22Rv1 (cell line): ENCODE data around the gene TTLL5.

Source experiments
- ZFX ChIP-seq: fragments of 450-650 bp; IDR thresholded peaks from 2 replicates; pipeline ENCODE4 v1.6.1; 2017; ENCODE audit warnings: antibody characterized with exemption, borderline replicate concordance
- TF ChIP-seq, protein P1 (sequence below): fragments of 450-650 bp; IDR thresholded peaks from 2 replicates; pipeline ENCODE4 v1.5.1; 2017; ENCODE audit warnings: mild to moderate bottlenecking

DNA sequence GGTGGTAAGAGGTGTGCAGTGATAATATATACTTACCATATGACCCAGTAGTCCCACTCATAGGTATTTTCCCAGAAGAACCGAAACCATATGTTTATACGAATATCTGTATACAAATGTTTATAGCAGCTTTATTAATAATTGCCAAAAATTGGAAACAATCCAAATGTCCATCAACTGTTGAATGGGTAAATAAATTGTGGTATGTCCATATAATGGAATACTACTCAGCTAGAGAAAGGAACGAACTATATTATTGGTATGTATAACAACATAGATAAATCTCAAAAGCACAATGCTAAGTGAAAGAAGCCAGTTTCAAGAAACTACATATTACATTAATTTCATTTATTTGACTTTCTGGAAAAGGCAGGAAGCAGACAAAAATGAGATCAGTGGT is 66.1 kb downstream of the TTLL5 start:
- TF ChIP-seq, protein P1, sequence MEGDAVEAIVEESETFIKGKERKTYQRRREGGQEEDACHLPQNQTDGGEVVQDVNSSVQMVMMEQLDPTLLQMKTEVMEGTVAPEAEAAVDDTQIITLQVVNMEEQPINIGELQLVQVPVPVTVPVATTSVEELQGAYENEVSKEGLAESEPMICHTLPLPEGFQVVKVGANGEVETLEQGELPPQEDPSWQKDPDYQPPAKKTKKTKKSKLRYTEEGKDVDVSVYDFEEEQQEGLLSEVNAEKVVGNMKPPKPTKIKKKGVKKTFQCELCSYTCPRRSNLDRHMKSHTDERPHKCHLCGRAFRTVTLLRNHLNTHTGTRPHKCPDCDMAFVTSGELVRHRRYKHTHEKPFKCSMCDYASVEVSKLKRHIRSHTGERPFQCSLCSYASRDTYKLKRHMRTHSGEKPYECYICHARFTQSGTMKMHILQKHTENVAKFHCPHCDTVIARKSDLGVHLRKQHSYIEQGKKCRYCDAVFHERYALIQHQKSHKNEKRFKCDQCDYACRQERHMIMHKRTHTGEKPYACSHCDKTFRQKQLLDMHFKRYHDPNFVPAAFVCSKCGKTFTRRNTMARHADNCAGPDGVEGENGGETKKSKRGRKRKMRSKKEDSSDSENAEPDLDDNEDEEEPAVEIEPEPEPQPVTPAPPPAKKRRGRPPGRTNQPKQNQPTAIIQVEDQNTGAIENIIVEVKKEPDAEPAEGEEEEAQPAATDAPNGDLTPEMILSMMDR: no peak
- TF ChIP-seq ZFX: no peak
